HG02840 (cell line): ENCODE measurements around the gene ATXN7L1.

ENCODE experiments used
- ATAC-seq: cut with Tn5 transposase; IDR thresholded peaks from one replicate; pipeline ENCODE4 v1.9.1; 2021; ENCODE audit warnings: mild to moderate bottlenecking, moderate library complexity, moderate number of reproducible peaks; ENCODE audit not compliant: unreplicated experiment, low FRiP score

The ATXN7L1 gene

DNA sequence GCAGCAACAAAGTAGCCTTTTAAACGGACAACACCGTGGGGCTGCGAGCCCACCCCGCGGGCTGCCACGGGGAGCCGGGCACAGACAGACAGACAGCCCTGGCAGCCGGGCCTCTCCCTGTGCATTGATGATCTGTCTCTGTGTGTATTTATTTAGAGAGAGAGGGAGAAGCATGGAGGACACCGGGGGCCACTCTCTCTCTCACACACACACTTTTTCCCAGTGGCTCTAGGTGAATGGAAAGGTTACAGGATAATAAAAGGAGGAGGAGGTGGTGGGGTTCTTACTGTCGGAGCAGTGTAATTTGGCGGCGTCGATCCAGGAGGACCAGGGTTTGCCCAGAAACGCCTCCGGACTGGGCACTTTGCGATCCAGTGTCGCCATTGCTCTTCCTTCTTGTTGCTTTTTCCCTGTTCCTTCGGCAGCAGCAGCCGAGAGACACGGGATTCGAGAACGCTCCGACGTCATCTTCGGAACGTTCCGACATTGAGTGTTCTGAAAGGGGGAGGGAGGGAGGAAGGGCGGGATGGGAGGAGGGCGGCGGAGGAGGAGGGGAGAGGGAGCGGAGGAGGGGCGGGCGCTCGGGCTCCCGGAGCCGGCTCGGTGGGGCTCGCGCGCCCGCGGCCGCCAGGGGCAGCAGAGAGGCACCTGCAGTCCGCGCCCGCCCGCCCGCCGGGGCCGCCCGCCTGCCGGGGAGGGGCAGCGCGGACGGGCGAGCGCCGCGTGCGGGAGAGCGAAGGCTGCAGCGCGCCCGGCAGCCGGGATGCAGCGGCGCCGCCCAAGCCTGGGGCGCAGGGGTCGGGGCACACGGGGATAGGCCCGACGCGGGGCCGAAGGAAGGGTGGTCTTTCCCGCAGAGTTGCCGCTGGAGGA is at the start of gene ATXN7L1:
Gene ATXN7L1 (minus strand): TSS at position 509 of the 873 bp plus-strand sequence. CDS start 41 bp downstream, at position 468.
- ATAC-seq = no peak

DNA sequence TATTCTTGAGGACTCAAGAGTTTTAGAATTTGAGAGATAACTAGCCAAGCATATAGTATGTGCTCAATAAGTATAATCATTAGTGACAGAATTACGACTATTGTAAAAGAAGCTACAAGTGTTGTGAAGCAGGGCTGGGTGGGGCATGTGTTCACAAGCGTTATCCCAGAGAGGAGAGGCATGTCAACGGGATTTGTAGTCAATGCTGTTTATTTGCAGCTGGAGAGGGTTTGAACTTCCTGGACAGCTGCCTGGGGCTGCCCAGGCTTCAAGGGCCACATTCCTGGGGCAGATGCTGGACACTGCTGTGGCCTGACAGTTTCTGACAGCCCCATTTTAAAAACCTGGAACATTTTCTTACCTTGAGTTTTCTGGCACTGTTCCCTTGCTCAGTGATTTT is 49.7 kb upstream of the ATXN7L1 start:
- ATAC-seq = no peak

DNA sequence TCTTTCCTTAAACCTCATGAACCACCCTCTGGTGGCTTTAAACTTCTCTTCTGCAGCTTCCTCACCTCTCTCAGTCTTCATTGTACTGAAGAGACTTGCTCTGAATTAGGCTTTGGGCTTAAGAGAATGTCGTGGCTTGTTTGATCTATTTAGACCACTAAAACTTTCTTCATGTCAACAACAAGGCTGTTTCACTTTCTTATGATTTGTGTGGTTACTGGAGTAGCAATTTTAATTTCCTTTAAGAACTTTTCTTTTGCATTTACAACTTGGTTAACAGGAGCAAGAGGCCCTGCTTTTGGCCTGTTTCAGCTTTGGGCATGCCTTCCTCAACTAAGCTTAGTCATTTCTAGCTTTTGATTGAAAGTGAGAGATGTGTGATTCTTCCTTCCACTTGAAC is 48.5 kb upstream of the ATXN7L1 start:
- ATAC-seq = no peak

- no peak for ATAC-seq
Observed at GRCh38 chr7:105920766-105921165, 44.4 kb upstream of the ATXN7L1 start.

DNA sequence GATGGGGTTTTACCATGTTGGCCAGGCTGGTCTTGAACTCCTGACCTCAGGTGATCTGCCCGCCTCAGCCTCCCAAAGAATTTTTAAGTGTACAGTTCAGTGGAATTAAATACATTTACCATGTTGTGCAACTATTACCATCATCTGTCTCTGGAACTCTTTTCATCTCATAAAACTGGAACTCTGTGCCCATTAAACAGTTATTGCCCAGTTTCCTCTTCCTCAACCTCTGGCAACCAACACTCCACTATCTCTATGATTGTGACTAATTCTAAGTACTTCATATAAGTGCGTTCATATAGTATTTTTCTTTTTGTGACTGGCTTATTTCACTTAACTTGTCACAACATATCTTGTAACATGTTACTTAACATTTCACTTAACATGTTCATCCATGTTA is 41.3 kb upstream of the ATXN7L1 start:
- no peak for ATAC-seq

DNA sequence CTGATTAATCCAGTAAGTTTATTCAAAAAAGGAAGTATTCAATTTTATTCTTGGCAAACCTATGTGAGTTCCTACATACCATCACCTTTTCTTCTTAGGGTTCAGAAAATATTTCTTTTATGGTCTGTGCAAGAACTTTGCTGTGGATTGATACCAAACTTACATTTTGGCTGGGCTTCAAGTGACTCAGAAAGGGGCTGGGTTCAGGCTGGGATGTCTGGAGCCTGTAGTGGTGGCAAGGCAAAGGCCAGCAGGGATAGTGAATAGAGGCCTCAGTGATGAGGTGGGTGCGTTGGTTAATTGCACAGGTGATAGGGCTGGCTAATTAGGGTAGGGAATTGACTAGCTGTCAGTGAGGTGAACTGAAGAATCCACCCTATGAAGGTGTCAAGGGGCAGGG is 40.2 kb upstream of the ATXN7L1 start:
- no peak for ATAC-seq

- ATAC-seq = no peak
Observed at GRCh38 chr7:105913947-105914346, 37.5 kb upstream of the ATXN7L1 start.

DNA sequence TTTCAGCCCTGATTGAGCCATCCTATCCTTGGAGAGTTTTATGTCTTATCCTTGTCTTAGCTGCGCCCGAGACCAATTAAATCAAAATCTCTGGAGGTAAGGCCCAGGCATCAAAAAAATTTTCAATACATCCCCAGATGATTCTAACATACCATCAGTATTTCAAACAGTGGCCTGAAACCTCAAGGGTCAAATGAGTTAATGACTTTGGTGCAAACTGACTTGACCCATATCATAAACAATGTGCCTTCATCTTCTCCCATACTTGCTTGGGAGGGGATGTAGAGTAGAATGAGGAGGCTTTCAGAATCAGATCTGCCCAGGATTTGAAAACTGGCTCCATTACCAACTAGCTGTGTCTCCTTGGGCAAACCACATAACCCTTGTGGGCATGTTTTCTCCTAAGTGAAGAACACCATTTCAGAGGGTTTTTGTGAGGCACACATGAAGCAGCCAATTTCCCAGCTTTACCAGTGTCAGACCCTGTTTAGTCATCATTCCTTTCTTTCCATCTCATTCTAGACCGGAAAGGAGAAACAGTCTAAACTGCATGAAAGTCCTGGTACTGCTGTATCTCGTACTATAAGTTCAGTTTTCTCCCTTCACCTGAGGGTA is 35.7 kb upstream of the ATXN7L1 start:
- ATAC-seq = no peak

DNA sequence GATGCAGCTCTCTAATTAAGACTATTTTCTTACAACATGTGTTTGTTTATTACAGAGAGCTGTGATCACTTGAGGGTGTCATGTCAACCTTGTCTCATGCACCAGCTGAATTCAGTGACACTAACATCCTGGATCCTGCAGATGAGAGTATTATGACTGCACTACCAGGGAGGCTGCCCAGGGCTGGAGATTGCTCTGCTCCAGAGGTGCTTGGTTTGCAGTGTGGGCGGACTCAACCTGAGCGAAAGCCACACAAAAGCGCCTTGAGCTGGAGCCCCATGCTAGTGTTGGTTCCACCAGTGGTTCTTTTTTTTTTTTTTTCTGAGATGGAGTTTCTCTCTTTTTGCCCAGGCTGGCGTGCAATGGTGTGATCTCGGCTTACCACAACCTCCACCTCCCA is 33.8 kb upstream of the ATXN7L1 start:
- no peak for ATAC-seq

DNA sequence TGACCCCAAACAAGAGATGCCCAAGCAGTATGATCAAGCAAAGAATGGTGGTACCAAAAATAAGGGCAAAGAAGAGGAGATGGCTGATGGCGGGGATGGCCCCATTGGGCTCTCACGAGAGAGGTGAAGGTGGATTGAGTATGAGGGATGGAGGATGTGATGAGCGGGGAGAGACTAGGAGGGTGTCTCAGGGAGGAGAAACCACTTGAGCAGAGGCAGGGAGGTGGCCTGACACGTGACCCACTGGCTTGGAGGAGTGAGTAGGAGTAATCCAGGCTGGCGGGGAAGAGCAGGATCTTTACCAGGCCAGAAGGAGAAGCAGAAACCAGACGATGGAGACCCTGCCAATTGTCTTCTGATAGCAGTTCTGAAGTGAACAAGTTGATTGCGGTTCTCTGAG is 33.3 kb upstream of the ATXN7L1 start:
- no peak for ATAC-seq

- ATAC-seq = no peak
Observed at GRCh38 chr7:105907129-105907846, 30.9 kb upstream of the ATXN7L1 start.

- ATAC-seq = no peak
Observed at GRCh38 chr7:105906695-105907094, 30.3 kb upstream of the ATXN7L1 start.

DNA sequence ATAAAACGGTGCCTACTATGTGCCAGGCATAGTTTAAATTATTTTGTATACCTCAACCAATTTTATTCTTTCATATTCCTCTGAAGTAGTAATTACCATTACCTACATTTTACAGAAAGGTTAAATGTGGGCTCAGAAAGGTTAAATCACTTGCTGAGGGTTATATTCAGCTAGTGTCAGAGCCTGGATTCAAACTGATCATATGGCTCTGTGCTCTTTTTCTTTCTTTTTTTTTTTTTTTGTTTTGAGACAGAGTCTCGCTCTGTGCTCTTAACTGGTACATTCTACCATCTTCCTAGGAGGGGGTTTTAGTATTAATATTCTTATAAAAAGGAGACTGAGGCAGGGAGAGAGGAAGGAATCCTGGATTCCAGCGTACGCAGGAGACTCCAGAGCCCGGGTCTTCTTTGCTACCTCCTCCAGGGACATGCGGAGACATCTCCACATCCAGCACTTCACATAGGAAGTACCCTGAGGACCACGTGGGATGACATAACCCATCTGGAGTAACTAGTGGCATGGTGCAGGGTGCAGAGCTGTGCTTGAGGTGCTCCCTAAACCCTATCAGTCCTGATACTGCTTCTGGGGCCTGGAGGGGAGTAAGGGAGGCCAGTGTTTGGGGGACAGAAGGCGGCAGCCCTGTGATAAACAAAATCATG is 29.6 kb upstream of the ATXN7L1 start:
- ATAC-seq = no peak

GRCh38 chr7:105905209-105905909 is 29.0 kb upstream of the ATXN7L1 start:
- no peak for ATAC-seq

GRCh38 chr7:105904064-105904463 is 27.7 kb upstream of the ATXN7L1 start:
- ATAC-seq = no peak

GRCh38 chr7:105902325-105902911 is 26.0 kb upstream of the ATXN7L1 start:
- no peak for ATAC-seq

DNA sequence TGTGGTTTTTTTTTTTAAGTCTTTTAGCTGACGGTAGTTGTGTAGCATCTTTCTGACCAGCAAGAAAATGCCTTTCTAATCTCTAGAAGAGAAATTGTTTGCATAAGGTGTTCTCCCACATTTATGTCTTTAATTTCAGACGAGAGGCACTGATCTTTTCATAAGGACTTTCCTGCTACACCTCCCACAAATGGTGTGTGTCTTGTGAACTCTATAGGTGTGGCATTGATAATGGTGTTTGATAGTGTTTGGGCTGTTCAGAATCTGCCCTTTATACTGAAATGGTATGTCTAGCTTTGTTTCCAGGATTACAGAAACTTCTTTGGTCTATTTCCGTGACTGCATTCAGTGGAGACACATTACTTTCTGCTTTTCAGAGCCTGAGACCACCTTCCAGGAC is 21.6 kb upstream of the ATXN7L1 start:
- ATAC-seq = no peak

DNA sequence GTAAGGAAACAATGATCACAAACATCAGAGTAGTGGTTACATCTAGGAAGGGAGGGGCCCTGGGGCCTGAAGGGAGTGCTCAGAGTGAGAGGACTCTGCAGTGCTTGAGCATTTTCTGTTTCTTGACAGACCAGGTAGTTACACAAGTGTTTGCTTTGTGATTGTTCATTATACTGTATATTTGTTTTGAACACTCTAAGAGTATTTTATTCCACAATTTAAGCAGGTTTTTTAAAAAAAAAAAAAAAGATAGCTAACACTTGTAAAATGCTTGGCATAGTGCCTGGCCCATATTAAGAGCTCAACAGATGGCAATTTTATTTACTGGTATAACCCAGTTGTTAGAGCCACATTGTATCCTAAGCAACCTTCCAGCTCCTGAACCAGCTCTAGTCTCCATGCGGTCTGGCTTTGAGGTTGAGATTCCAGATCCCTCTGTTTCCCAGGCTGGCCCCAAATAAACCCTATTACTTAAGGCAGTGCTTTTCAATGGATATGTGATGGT is 20.1 kb upstream of the ATXN7L1 start:
- no peak for ATAC-seq

DNA sequence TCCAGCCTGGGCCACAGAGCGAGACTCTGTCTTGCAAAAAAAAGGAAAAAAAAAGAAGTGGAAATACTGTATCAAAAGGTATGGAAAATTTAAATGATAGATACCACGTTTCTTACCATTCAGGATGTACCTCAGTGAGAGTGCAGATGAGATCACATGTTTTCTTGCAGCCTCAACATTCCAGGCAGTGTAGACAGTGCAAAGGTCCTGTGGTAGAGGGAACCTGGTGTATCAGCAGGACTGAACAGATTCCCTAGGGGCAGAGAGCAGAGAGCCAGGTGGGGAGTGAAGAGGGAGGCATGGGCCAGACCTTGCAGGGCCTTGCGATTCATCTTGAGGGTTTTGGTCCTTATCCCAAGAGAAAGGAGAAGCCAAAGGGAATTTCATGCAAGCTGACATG is 17.7 kb upstream of the ATXN7L1 start:
- no peak for ATAC-seq

- ATAC-seq = no peak
Observed at GRCh38 chr7:105892387-105892786, 16.0 kb upstream of the ATXN7L1 start.
